Measurements from ENCODE around the gene FAM120A.

The FAM120A gene

GRCh38 chr9:93447655-93448054 is 3.8 kb upstream of the FAM120A start:
- DNase-seq = no peak

- peak; percentile 44 for DNase-seq
Observed at GRCh38 chr9:93451849-93452709, 594 bp downstream of the FAM120A start.

GRCh38 chr9:93452710-93453046 is 1.2 kb downstream of the FAM120A start:
- DNase-seq = no peak

DNA sequence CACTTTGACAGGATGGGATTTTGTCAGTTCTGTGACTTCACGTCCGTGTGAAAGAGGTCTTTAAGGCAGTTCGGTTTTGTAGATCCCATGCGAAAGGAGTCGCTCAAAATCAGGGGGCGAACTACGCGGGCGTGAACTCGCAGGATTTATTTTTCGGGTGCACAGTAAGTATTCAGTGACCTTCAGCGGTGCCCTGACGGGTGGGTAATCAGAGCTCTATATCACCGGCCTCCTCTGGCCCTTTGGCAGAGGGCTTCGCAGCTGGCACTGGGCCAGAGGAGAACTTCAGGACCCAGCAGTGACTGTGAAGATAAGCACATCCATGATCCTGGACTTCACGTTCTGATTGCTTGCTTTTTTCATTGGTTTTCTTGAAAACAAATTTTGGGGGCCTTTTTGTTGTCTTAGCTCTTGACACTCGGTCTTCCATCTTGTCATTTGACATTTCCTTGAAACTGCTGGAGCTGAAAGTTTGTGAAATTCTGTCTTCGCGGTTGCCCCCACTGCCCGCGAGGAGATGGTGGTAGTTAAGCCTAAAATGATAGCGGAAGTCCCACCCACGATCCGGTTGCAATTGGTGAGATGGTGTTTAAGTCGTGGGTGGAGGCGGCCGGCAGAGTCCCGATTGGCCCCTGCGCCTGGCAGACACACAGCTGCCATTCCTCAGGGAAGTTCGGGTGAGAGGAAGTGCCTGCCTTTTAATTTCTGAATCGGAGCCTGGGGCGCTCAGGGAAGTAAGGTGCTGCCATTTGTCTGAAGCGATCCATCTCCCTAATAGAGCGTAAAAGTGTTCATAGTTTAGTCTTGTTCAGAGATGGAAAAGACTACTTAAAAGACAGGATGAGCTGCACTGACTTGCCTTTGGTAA is 1.8 kb downstream of the FAM120A start, which contains the start of gene FAM120AOS:
TSS of gene FAM120AOS (minus strand) at position 535 of the 868 bp plus-strand sequence. CDS start 872 bp downstream, outside the sequence.
- peak; percentile 86 for DNase-seq

- DNase-seq = no peak
Observed at GRCh38 chr9:93456022-93456421, 4.5 kb downstream of the FAM120A start.

DNA sequence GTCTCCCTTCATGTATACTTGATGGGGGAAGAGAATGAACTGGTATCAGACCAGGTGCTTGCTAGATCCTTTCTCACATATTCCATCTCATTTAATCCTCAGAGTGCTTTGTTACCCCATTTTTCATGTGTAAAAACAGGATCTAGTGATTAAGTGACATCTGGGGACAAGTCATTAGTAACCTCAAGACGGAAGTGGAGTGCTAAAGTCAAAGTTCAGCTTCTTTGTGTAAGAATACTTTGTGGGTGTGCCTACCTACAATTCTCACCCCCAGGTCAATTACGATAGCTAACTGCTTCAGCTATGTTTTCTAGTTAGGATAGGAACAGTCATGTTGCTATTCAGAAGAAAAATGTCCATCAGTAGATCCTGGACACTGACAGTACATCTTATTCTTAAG is 5.0 kb downstream of the FAM120A start:
- no peak for DNase-seq

- DNase-seq = no peak
Observed at GRCh38 chr9:93457006-93457405, 5.5 kb downstream of the FAM120A start.

DNA sequence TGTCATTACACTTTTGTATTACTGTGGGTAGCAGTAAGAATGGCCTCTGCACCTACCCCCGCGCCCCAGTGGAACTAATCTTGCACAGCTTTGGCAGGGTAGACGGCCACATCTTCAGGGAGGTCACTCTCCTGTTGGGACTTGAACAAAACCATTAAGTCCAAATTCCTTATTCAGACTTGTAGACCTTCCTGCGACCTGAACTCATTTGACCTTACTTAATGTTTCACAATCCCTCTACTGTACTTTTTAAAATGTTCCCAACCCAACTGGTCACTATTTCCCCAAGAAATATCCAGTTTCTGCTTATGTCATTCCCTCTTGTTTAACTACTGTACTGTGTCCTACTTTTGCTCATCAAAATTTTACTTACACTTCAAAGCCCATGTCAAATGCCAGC is 7.2 kb downstream of the FAM120A start:
- DNase-seq = no peak

DNA sequence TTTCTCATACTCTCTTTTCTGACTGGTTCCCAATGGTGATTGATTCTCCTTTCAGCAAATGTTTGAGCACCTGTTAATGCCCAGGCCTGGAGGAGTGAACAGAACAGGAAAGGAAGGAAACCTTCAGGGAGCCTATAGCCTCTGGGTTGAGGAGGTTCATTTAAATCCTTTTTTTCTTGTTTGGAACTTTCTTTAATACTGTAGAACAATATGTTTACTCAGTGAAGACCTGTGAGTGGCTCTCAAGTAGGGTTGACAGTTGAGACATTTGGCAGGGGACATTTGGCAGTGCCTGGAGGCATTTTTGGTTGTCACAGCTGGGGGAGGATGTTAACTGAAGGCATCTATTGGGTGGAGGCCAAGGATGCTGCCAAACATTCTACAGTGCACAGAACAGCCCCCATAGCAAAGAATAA is 8.0 kb downstream of the FAM120A start:
- no peak for DNase-seq

- no peak for DNase-seq
Observed at GRCh38 chr9:93460689-93461413, 9.4 kb downstream of the FAM120A start.

GRCh38 chr9:93461414-93461743 is 9.9 kb downstream of the FAM120A start:
- DNase-seq = no peak

- no peak for DNase-seq
Observed at GRCh38 chr9:93461821-93462220, 10.3 kb downstream of the FAM120A start.

DNA sequence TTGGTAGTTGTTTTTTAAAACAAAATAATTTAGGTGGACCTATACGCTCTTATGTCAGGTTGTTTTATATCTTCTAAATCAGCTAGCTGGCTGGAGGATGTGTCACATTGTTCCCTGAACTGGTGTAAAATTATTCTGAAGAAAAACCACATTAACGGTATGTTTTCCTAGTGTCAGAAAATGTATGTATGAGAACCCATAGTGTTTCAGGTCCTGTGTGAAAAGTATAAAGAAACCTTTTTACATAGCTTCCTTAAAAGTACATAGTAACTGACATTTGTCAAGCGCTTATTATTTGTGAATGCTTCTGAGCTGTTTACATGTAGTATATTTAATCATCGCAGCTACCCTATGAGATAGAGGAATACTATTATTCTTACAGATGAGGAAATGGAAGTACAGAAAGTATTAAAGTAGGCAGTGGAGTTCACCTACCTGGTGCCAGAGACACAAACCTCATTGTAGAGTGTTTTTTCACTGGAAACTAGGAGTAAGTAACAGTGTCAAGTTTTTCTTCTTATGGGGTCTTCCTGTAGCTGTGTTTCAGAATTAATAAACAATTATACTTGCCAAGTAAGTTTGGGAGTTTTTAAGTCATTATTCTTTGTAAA is 12.3 kb downstream of the FAM120A start:
- no peak for DNase-seq

GRCh38 chr9:93464395-93464794 is 12.9 kb downstream of the FAM120A start:
- DNase-seq = no peak

GRCh38 chr9:93464876-93465275 is 13.4 kb downstream of the FAM120A start:
- DNase-seq = no peak

GRCh38 chr9:93465855-93466254 is 14.4 kb downstream of the FAM120A start:
- no peak for DNase-seq

DNA sequence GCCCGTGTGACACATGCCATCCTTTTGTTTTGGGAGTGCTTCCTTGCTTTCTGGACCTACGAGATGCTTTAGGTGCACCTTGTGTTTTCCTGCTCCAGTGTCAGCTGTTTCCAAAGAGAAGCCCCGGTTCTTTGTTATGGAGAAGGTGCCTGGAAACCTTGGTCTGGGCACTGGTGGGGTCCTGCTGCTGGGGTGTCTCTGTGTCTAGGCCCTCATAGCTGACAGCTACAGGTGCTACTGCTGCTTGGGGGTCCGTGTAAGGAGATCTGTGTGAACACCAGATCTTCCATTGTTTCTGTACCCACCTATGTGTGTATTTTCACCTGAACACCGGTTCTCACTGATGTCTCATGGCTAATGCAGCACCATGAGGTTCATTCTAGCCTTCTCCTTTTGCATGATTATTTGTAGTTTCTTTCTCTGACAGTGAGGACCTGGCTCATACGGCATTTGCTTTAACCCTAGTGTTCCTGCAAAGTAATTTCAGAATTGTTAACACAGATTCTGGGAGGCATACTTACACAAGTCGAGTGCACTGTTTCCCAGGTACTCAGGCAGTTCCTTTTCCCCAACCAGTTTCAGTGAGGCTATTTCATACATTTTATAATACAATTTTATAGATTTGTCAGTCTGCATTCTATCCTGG is 15.1 kb downstream of the FAM120A start:
- no peak for DNase-seq

DNA sequence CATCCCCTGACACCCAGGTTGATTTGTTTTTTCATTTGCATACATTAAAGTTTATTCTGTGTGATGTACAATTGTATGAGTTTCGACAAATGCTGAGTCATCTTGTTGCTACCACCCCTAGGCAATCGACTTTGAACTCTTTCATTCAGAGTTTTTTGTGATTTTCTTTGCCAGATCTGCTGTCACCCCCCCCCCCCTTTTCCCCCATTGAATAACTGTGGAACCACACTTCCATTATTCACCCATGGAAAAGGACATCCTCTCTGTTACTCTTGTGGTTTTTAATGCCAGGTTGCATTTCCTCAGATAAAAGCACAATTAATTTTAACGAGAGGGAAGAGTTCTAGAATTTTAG is 15.6 kb downstream of the FAM120A start:
- no peak for DNase-seq

GRCh38 chr9:93467462-93467861 is 16.0 kb downstream of the FAM120A start:
- no peak for DNase-seq

DNA sequence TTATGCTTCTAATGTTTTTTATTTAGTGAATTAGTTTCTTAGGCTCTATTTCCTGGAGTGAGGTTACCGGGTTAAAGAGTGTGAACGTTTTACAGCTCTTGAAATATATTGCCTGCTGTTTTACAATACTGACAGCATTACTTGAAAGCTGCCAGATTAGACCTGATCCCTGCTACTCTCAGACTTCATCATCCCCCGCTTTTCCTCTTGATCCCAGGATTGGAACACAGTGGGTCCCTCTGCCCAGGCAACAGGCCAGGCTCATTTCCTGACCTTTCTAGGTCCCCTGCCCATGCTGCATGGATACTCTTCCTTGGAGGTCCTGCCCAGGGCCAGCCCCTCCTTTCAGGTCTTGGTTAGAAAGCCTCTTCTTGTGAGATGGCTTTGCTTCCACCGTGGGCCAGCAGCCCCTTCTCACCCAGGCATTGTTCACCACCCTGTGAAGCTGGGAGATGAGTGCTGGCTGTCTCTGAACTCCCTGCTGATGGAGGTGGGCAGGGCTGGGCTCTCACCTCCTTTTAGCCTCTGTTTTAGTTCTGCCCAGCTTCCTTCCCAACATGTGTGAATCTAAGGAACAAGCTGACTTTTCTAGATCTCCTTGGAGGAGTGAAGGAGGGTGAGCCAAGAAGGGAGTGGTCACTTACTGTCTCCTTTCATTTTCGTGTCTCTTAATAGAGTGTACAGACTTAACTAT is 17.4 kb downstream of the FAM120A start:
- no peak for DNase-seq

- no peak for DNase-seq
Observed at GRCh38 chr9:93470391-93470790, 18.9 kb downstream of the FAM120A start.

DNA sequence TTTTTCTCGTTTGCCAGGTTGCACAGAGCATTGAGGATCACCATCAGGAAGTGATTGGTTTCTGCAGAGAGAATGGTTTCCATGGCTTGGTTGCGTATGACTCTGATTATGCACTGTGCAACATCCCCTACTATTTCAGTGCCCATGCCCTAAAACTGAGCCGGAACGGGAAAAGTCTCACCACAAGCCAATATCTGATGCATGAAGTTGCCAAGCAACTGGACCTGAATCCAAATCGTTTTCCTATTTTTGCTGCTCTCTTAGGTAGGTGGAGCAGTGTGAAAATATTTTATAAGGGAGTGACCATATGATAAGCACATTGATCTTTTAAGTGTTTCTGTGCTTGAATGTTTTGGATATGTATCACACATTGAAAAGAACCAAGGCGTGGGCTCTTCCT is 19.6 kb downstream of the FAM120A start:
- no peak for DNase-seq

Measured in stimulated activated naive CD4-positive, alpha-beta T cell treated with Interleukin-2 at 50 U/mL for 16 hours (primary cell).